Mucosa of stomach (tissue), 1 donor: ENCODE measurements around the gene MRPS24.

Source experiments
- H3K27me3 ChIP-seq: one replicate; pipeline ENCODE4 v1.7.0; 2013; ENCODE audit warnings: mild to moderate bottlenecking, low read length; ENCODE audit not compliant: control insufficient read depth, insufficient read depth
- H3K36me3 ChIP-seq: one replicate; pipeline ENCODE4 v1.7.0; 2013; ENCODE audit warnings: low read length; ENCODE audit not compliant: control insufficient read depth, insufficient read depth
- H3K4me1 ChIP-seq: one replicate; pipeline ENCODE4 v1.7.0; 2013; ENCODE audit warnings: mild to moderate bottlenecking, low read length; ENCODE audit not compliant: control insufficient read depth, insufficient read depth
- H3K4me3 ChIP-seq: one replicate; pipeline ENCODE4 v1.7.0; 2013; ENCODE audit warnings: low read length
- H3K9ac ChIP-seq: one replicate; pipeline ENCODE4 v1.7.0; 2013; ENCODE audit warnings: mild to moderate bottlenecking, low read length, moderate library complexity
- H3K9me3 ChIP-seq: one replicate; pipeline ENCODE4 v1.7.0; 2013; ENCODE audit warnings: mild to moderate bottlenecking, low read length, moderate library complexity; ENCODE audit not compliant: control insufficient read depth
- donor health status: Pancreatic carcinoma.

The MRPS24 gene

GRCh38 chr7:43873300-43873699 is 4.0 kb upstream of the MRPS24 start:
- Histone ChIP-seq H3K4me3 (no peak overlapping the region), H3K36me3 (no peaks in the 10 kb centered on the region), H3K9ac (no peak overlapping the region), H3K27me3 (no peaks in the 10 kb centered on the region), H3K4me1 (peaks cover 18% of the 10 kb centered on the region), H3K9me3 (no peaks in the 10 kb centered on the region)

- no peaks in the 10 kb centered on the region for H3K9me3 ChIP-seq
- no peaks in the 10 kb centered on the region for H3K36me3 ChIP-seq
- H3K9ac ChIP-seq, result no peak overlapping the region
- no peak overlapping the region for H3K4me3 ChIP-seq
- H3K4me1 ChIP-seq, result peaks cover 19% of the 10 kb centered on the region
- no peaks in the 10 kb centered on the region for H3K27me3 ChIP-seq
Observed at GRCh38 chr7:43872406-43873110, 3.2 kb upstream of the MRPS24 start.

DNA sequence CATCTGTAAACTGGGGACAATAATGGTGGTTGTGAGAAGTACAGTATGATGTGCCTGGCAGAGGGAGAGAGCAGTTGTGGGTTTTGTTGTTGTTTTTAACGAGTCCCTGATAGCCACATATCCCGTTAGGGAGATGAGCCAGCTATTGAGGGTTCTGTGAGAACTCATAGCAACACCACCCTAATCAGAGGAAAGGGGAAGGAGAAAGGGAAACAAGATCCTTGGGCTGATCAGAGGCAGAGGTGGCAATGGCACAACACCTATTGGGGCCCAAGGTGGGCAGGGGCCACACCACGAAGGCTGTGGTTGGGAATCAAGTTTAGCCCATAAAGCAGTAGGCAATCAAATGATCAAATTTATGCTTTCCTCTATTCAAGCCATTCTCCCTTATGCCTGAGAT is 1.7 kb upstream of the MRPS24 start:
- no peak overlapping the region for H3K4me3 ChIP-seq
- H3K9me3 ChIP-seq, result no peaks in the 10 kb centered on the region
- H3K9ac ChIP-seq, result no peak overlapping the region
- peaks cover 19% of the 10 kb centered on the region for H3K4me1 ChIP-seq
- H3K36me3 ChIP-seq, result no peaks in the 10 kb centered on the region
- H3K27me3 ChIP-seq, result no peaks in the 10 kb centered on the region

- H3K9me3 ChIP-seq, result no peaks in the 10 kb centered on the region
- H3K9ac ChIP-seq, result no peak overlapping the region
- peaks cover 19% of the 10 kb centered on the region for H3K4me1 ChIP-seq
- no peaks in the 10 kb centered on the region for H3K36me3 ChIP-seq
- H3K4me3 ChIP-seq, result no peak overlapping the region
- no peaks in the 10 kb centered on the region for H3K27me3 ChIP-seq
Observed at GRCh38 chr7:43870316-43870715, 999 bp upstream of the MRPS24 start.

GRCh38 chr7:43869867-43870240 is 537 bp upstream of the MRPS24 start:
- Histone ChIP-seq H3K27me3 (no peaks in the 10 kb centered on the region), H3K4me3 (peak overlapping the region; percentile 10), H3K36me3 (no peaks in the 10 kb centered on the region), H3K9ac (peak overlapping the region; percentile 64), H3K4me1 (peaks cover 19% of the 10 kb centered on the region), H3K9me3 (no peaks in the 10 kb centered on the region)

DNA sequence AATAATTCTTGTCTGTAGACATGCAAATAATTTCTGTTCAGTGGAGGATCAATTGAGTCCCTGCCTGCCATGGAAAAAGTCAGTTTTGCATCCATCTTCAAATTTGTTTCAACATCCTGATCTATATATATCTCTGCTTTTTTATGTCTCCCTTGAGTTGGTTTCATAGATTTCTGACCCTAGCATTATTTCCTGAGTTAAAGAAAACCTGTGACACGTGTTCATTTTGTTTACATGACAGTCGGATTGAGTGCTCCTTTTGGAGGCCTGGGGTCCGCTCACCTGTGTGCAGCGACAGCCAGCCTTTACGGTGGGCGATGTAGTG is 674 bp downstream of the MRPS24 start:
- H3K36me3 ChIP-seq, result no peaks in the 10 kb centered on the region
- peak overlapping the region; percentile 40 for H3K4me3 ChIP-seq
- peak overlapping the region; percentile 64 for H3K9ac ChIP-seq
- peaks cover 19% of the 10 kb centered on the region for H3K4me1 ChIP-seq
- no peaks in the 10 kb centered on the region for H3K9me3 ChIP-seq
- H3K27me3 ChIP-seq, result no peaks in the 10 kb centered on the region

DNA sequence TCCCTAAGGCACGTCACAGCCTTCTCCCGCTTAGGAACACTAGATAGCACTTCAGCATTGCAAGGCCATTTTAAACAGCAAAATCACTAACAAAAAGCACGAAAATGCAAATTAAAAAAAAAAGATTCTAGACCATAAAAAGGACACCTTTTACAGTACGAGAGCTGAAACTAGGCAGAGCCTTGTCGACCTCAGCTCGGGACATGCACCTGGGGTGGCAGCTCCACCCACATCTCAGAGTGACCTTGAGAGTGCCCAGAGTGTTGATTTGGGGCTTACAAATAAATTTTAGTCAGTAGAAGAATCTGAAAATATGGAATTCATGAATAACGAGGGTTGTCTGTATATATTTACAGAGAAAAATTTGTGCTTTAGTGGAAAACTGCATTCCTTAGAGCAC is 1.1 kb downstream of the MRPS24 start:
- Histone ChIP-seq H3K4me3 (no peak overlapping the region), H3K36me3 (no peaks in the 10 kb centered on the region), H3K9me3 (no peaks in the 10 kb centered on the region), H3K27me3 (no peaks in the 10 kb centered on the region), H3K4me1 (peaks cover 15% of the 10 kb centered on the region), H3K9ac (no peak overlapping the region)

- no peaks in the 10 kb centered on the region for H3K9me3 ChIP-seq
- H3K9ac ChIP-seq, result no peak overlapping the region
- H3K36me3 ChIP-seq, result no peaks in the 10 kb centered on the region
- no peak overlapping the region for H3K4me3 ChIP-seq
- H3K4me1 ChIP-seq, result peaks cover 4% of the 10 kb centered on the region
- no peaks in the 10 kb centered on the region for H3K27me3 ChIP-seq
Observed at GRCh38 chr7:43865277-43865676, 4.0 kb downstream of the MRPS24 start.

- Histone ChIP-seq H3K4me3 (no peak overlapping the region), H3K27me3 (no peaks in the 10 kb centered on the region), H3K9ac (no peak overlapping the region), H3K9me3 (no peaks in the 10 kb centered on the region), H3K36me3 (no peaks in the 10 kb centered on the region), H3K4me1 (peaks cover 4% of the 10 kb centered on the region)
Observed at GRCh38 chr7:43864126-43864525, 5.2 kb downstream of the MRPS24 start.

- Histone ChIP-seq H3K4me1 (no peaks in the 10 kb centered on the region), H3K27me3 (no peaks in the 10 kb centered on the region), H3K4me3 (no peak overlapping the region), H3K9ac (no peak overlapping the region), H3K36me3 (no peaks in the 10 kb centered on the region), H3K9me3 (no peaks in the 10 kb centered on the region)
Observed at GRCh38 chr7:43856996-43857395, 12.3 kb downstream of the MRPS24 start.

DNA sequence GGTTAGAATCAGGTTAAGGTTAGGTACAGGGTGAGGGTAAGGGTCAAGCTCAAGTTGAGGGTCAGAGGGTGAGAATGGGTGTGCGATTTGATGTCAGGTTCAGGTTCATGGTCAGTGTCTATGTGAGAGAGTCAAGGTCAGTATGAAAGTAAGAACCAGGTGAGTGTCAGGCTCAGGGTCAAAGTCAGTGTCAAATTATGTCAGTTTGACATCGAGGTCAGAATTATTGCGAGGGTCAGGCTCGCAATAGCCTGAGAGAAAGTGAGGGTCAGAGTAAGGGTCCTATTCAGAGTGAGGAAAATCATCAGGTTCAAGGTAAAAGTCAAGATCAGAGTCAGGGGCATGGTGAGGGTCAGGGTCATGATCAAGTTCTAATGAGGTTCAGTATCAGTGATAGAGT is 13.0 kb downstream of the MRPS24 start:
- no peaks in the 10 kb centered on the region for H3K36me3 ChIP-seq
- no peaks in the 10 kb centered on the region for H3K9me3 ChIP-seq
- H3K9ac ChIP-seq, result no peak overlapping the region
- H3K27me3 ChIP-seq, result no peaks in the 10 kb centered on the region
- H3K4me3 ChIP-seq, result no peak overlapping the region
- H3K4me1 ChIP-seq, result no peaks in the 10 kb centered on the region

DNA sequence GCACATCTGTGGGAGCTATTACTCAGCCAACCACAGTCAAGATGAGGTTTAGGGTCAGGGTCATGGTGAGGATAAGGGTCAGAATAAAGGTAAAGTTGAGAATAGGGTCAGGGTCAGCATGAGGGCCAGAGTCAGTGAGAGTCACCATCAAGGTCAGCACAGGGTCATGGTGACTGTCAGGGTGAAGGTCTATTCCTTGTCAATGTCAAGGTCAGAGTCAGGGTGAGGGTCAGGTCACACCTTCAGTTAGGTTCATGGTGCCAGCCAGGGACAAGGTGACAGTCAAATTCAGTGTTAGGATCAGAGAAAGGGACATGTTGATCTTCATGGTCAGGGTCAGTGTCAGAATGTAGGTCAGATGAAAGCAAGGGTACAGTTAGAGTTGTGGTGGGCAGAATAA is 14.1 kb downstream of the MRPS24 start:
- no peaks in the 10 kb centered on the region for H3K36me3 ChIP-seq
- H3K9ac ChIP-seq, result no peak overlapping the region
- no peaks in the 10 kb centered on the region for H3K4me1 ChIP-seq
- no peak overlapping the region for H3K4me3 ChIP-seq
- no peaks in the 10 kb centered on the region for H3K27me3 ChIP-seq
- no peaks in the 10 kb centered on the region for H3K9me3 ChIP-seq

DNA sequence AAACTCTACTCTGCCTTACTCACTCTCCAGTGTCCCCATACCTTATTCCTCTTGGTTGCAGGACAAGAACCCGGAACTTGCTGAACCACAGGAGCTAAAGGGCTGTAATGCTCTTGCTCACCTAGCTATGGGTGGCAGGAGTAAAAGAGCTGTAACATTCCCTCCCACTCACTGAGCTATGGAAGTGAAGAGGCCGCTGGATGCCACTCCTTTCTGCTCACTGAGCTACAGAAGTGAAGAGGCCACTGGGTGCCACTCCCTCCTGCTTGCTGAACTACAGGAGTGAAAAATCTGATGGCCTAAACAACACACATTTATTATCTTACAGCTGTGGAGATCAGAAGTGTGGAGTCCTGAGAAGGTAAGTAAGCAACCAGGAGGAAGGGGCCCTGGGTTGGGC is 17.5 kb downstream of the MRPS24 start:
- no peaks in the 10 kb centered on the region for H3K4me1 ChIP-seq
- H3K4me3 ChIP-seq, result no peak overlapping the region
- H3K9ac ChIP-seq, result no peak overlapping the region
- no peaks in the 10 kb centered on the region for H3K36me3 ChIP-seq
- no peaks in the 10 kb centered on the region for H3K9me3 ChIP-seq
- H3K27me3 ChIP-seq, result no peaks in the 10 kb centered on the region
